ENCODE results near the gene ENPP5.

DNA sequence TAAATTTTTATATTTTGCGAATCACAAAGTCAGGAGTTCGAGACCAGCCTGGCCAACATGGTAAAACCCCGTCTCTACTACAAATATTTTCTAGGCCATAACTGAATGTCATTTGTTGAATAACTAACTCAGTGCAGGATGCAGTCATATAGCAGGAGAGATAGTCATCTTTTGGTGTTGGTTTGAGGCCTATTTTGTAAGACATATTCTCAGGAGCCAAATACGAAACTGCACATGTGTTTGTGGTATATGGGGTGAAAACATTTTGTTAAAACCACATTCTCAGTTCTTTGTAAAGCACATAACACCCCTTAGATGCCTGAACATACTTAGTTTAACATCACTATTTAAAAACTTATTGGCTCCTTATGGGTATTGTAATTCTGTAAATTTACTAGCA is 4.7 kb upstream of the ENPP5 start:
- TF ChIP-seq ZNF274 (IDR thresholded peaks at IDR 0.05; ENCODE audit: low read depth, low read length) (no peak), SUZ12 (IDR thresholded peaks at IDR 0.05; ENCODE audit: extremely low read depth, insufficient read depth, insufficient read length) (no peak), YY1 (IDR thresholded peaks at IDR 0.05; ENCODE audit: insufficient read depth, insufficient read length) (no peak)

All from NT2/D1 (cell line).